Activated CD8-positive, alpha-beta T cell treated with anti-CD3 and anti-CD28 coated beads for 36 hours (primary cell): ENCODE results near the gene TMEM219. TPM values are rescaled to one million over a fixed set of nuclear protein-coding genes. Genes with fewer than 3 reads are reported as not detected.

Experiments
- ATAC-seq: fragments of 200-7000 bp; cut with Tn5 transposase; one replicate; pipeline ENCODE4 v1.10.0; 2021; ENCODE audit warnings: mild to moderate bottlenecking, moderate library complexity
- CTCF ChIA-PET: fragments of 350-600 bp; sonication (Branson Sonifier 250); formaldehyde crosslinking; loops from one replicate; lab custom pipeline; 2021; ENCODE audit warnings: antibody characterized with exemption; lab: Charles Lee
- POLR2A ChIA-PET: fragments of 350-600 bp; sonication (Branson Sonifier 250); formaldehyde crosslinking; loops from one replicate; lab custom pipeline; 2021; ENCODE audit warnings: antibody characterized with exemption; lab: Charles Lee
- DNase-seq: peaks from one replicate; pipeline ENCODE4 v3.0.0-alpha.2; 2020
- H3K27ac Mint-ChIP-seq: one replicate; pipeline ENCODE4 v1.8.0; 2021; ENCODE audit warnings: mild to moderate bottlenecking, mixed read lengths
- H3K27me3 Mint-ChIP-seq: one replicate; pipeline ENCODE4 v1.8.0; 2021; ENCODE audit warnings: mixed read lengths
- H3K36me3 Mint-ChIP-seq: one replicate; pipeline ENCODE4 v1.8.0; 2021; ENCODE audit warnings: low read depth, mixed read lengths
- H3K4me1 Mint-ChIP-seq: one replicate; pipeline ENCODE4 v1.8.0; 2021; ENCODE audit warnings: low read depth, mixed read lengths
- H3K4me3 Mint-ChIP-seq: one replicate; pipeline ENCODE4 v1.8.0; 2021; ENCODE audit warnings: mild to moderate bottlenecking, moderate library complexity, mixed read lengths
- H3K9me3 Mint-ChIP-seq: one replicate; pipeline ENCODE4 v1.8.0; 2021; ENCODE audit warnings: mixed read lengths
- intact Hi-C: fragments of 100-400 bp; cut with micrococcal nuclease; formaldehyde crosslinking; loops from one replicate; pipeline ENCODE4 v1.10.0; 2022
- total RNA-seq, 2 experiments: library from RNA; stranded (reverse); gene quantifications; one replicate each; pipeline ENCODE4 v1.2.3, GENCODE V29; 2021
- TF ChIP-seq, protein P1 (sequence below): fragments of 200-600 bp; IDR thresholded peaks from one replicate; pipeline ENCODE4 v1.8.0; 2022; ENCODE audit warnings: antibody characterized with exemption, mild to moderate bottlenecking

Gene TMEM219
- total RNA-seq, 2 experiments from 2014 or later = 31.9 to 34.9 TPM

DNA sequence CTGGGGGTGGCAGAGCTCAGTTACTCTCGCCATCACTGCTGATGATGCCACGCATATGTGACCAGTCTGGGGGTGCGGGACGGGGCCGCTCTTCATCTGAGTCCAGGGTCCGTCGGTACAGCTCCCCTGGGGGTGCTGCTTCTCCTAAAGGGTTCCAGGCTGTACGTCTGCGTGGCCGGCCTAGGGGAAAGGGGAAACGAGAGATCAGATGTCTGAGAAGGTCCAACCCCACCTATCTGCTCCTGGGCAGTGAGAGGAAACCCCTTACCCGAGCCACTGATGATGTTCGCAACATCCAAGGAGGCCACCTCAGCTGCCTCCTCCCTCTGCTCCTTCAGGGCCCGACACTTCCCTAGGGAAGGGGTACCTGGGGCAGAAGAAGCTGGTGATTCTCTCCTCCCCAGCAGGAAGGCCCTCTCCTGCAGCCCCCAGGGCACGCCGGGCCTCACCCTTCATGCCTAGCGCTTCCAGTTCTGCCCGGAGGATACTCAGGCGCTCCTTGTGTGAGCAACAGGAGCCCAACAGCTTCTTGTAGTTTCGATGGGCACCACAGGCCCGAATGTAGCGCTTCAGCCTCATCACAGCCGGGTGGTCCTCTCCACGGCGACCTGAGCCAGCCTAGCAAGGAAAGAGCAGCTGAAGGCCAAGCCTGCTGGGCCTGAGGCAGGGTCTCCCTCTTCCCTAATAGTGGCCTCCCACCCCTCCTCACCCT, 31.5 kb downstream of the TMEM219 start:
- no peak for ATAC-seq
- ChIA-PET POLR2A (interaction anchor here (0.6 to 7.7 kb wide), 5 partner anchors 7 to 193 kb away, joined by 3 to 74 read pairs (median 4); partner anchors contain the start of genes TAOK2 and TMEM219), CTCF (interaction anchor here (1.5 to 1.7 kb wide), 2 partner anchors 32 to 40 kb away, joined by 5 to 7 read pairs; no protein-coding TSS in a partner anchor)
- no peaks in the 10 kb centered on the region for H3K9me3 Mint-ChIP-seq
- H3K4me1 Mint-ChIP-seq = peaks cover 24% of the 10 kb centered on the region
- no peak for DNase-seq
- TF ChIP-seq, protein P1, sequence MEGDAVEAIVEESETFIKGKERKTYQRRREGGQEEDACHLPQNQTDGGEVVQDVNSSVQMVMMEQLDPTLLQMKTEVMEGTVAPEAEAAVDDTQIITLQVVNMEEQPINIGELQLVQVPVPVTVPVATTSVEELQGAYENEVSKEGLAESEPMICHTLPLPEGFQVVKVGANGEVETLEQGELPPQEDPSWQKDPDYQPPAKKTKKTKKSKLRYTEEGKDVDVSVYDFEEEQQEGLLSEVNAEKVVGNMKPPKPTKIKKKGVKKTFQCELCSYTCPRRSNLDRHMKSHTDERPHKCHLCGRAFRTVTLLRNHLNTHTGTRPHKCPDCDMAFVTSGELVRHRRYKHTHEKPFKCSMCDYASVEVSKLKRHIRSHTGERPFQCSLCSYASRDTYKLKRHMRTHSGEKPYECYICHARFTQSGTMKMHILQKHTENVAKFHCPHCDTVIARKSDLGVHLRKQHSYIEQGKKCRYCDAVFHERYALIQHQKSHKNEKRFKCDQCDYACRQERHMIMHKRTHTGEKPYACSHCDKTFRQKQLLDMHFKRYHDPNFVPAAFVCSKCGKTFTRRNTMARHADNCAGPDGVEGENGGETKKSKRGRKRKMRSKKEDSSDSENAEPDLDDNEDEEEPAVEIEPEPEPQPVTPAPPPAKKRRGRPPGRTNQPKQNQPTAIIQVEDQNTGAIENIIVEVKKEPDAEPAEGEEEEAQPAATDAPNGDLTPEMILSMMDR = no peak
- H3K27me3 Mint-ChIP-seq = no peaks in the 10 kb centered on the region
- intact Hi-C loops = no loop called here
- no peak overlapping the region for H3K4me3 Mint-ChIP-seq
- peaks cover 28% of the 10 kb centered on the region for H3K36me3 Mint-ChIP-seq
- H3K27ac Mint-ChIP-seq = peak overlapping the region; percentile 44

DNA sequence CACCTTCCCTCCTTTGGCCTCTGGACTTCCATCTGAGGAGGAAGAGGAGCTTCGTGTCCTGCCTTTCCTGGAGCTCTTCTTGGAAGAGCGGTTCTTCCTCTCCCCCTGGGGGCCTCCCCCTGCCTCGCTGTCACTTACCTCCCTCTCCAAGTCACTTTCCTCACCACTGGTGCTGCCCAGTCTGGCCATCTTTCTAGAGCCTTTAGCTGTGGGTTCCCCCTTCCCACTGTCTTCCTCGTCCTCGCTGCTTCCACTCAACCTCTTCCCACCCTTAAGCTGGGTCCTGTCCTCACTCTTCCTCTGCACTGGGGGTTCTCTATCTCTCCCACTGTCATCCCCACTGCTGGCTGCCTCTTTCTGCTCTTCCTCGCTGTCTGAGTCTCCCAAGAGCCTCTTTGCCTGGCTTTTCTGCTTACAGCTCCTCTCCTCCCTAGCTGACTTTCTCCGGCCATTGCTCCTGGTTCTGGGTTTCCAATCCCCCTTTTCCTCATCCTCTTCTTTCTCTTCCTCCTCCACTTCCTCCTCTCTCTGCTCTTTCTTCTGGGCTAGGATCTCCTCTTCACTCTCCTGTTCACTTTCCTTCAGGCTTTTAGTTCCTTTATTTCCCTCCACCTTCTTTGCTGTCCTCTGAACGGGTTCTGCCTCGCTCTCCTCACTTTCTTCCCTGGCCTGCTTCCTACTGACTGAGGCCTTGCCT, 32.2 kb downstream of the TMEM219 start:
- ATAC-seq (no peak), DNase-seq (no peak)
- ChIA-PET CTCF (interaction anchor here (1.5 to 1.7 kb wide), 2 partner anchors 33 to 39 kb away, joined by 5 to 7 read pairs; no protein-coding TSS in a partner anchor), POLR2A (interaction anchor here (0.8 to 7.7 kb wide), 6 partner anchors 8 to 69 kb away, joined by 3 to 74 read pairs (median 10); partner anchors contain the start of genes TAOK2 and TMEM219)
- Mint-ChIP-seq H3K27ac (peak overlapping the region; percentile 99), H3K27me3 (no peaks in the 10 kb centered on the region), H3K36me3 (peaks cover 30% of the 10 kb centered on the region), H3K9me3 (no peaks in the 10 kb centered on the region), H3K4me1 (peaks cover 26% of the 10 kb centered on the region), H3K4me3 (peak overlapping the region; percentile 96)
- TF ChIP-seq, protein P1 = no peak
- intact Hi-C loops = no loop called here

DNA sequence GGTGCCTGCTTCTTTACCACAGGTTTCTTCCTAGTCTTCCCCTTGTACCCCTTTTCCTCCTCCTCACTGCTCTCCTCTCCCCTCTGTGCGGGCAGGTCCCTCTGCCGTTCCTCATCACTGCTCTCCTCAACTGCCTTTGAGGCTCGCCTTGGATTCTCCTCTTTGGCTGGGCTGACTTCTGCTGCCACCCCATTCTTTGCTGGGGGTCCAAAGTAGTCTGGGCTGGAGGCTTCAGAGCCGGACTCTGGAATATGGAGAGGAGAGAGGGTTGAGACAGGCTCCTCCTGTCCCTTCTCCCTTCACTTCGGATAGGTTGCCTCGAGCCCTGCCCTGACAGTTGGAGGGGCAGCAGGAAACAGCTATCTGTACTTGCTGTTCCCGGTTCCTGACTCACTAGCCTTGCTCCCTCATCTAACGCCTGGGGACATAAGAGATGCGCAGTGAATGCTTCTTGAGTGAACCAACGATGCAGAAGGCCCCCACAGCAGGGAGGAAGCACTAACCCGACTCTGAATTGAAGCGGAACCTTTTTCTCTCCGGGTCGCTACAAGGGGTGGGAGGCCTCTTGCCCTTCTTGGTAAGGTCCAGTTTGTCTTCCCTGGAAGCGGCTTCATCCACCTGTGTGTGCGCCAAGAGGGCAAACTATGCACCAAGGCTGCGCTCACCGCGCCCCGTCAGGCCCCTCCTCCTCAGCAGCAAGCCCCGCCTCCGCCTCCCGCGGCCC, 32.9 kb downstream of the TMEM219 start:
- POLR2A ChIA-PET = interaction anchor here (0.7 to 7.7 kb wide), 15 partner anchors 9 to 187 kb away, joined by 3 to 74 read pairs (median 6); partner anchors contain the start of genes ALDOA, ASPHD1, DOC2A and MAZ
- Mint-ChIP-seq H3K4me3 (peak overlapping the region; percentile 96), H3K9me3 (no peaks in the 10 kb centered on the region), H3K27ac (peak overlapping the region; percentile 99), H3K36me3 (peaks cover 30% of the 10 kb centered on the region), H3K27me3 (no peaks in the 10 kb centered on the region), H3K4me1 (peaks cover 29% of the 10 kb centered on the region)
- TF ChIP-seq, protein P1 = no peak
- intact Hi-C loops = no loop called here
- peak; percentile 49 for ATAC-seq
- CTCF ChIA-PET = interaction anchor here (1.0 to 3.2 kb wide), 5 partner anchors 11 to 178 kb away, joined by 3 to 14 read pairs (median 6); partner anchors contain the start of gene PAGR1
- DNase-seq = peak; percentile 76

DNA sequence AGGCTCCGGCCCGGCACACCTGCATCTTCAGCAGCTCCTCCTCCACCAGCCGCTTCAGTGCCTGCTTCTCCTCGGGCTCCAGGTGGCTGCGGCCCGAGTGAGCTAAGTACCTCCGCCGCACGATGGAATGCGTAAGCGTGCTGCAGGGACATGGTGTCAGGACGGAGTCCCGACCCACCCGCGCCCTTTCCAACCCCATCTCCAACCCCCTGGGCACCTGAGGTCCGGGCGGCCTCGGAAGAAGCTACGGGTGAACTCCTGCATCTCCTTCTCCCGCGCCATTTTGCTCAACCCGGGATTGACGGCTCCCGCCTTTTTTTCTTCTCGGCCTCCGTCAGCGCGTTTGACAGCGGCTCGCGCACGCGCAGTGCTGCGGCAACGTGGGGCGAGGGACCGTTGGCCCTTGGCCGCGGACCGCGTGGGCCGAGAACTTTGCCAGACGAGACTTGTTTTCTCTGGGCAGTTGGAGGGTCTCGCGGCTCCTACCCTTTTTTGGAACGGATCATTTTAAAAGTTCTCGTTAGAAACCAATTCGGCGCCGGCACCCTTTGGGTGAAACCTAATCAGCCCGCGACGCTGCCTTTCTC, 33.5 kb downstream of the TMEM219 start, which contains the start of gene HIRIP3:
HIRIP3 (minus strand) TSS at position 294 of the 587 bp plus-strand sequence; CDS start at position 282, 12 bp downstream.
- Mint-ChIP-seq H3K9me3 (no peaks in the 10 kb centered on the region), H3K27ac (peak within 1 kb of the TSS; percentile 99), H3K36me3 (peaks cover 30% of the 10 kb centered on the region), H3K4me1 (peaks cover 29% of the 10 kb centered on the region), H3K27me3 (no peaks in the 10 kb centered on the region), H3K4me3 (peak within 1 kb of the TSS; percentile 96)
- DNase-seq (peak; percentile 90), ATAC-seq (peak; percentile 63)
- intact Hi-C loops = no loop called here
- ChIA-PET CTCF (interaction anchor here (0.9 to 3.2 kb wide), 6 partner anchors 10 to 304 kb away, joined by 3 to 14 read pairs (median 6); partner anchors contain the start of gene PAGR1), POLR2A (interaction anchor here (0.6 to 7.7 kb wide), 17 partner anchors 9 to 188 kb away, joined by 3 to 74 read pairs (median 6); partner anchors contain the start of genes ALDOA, ASPHD1, DOC2A and KCTD13)
- TF ChIP-seq, protein P1 = no peak
